GM18868 (cell line): ENCODE data around the gene PRKAR1B.

Experiments used
- ATAC-seq: cut with Tn5 transposase; IDR thresholded peaks from one replicate; pipeline ENCODE4 v1.9.1; 2021; ENCODE audit warnings: mild to moderate bottlenecking, moderate library complexity; ENCODE audit not compliant: unreplicated experiment

Gene PRKAR1B

GRCh38 chr7:514651-515598 is 212.2 kb downstream of the PRKAR1B start:
- ATAC-seq, result no peak

GRCh38 chr7:514242-514641 is 212.8 kb downstream of the PRKAR1B start:
- no peak for ATAC-seq

GRCh38 chr7:513521-514166 is 213.4 kb downstream of the PRKAR1B start:
- ATAC-seq, result no peak

GRCh38 chr7:512541-513311 is 214.4 kb downstream of the PRKAR1B start:
- ATAC-seq, result no peak

- ATAC-seq, result no peak
Measured at GRCh38 chr7:512146-512510, 215.0 kb downstream of the PRKAR1B start.

- no peak for ATAC-seq
Measured at GRCh38 chr7:511476-512145, 215.5 kb downstream of the PRKAR1B start.

GRCh38 chr7:510782-511281 is 216.2 kb downstream of the PRKAR1B start:
- no peak for ATAC-seq

- no peak for ATAC-seq
Measured at GRCh38 chr7:510131-510481, 217.0 kb downstream of the PRKAR1B start.

- ATAC-seq, result no peak
Measured at GRCh38 chr7:509426-510130, 217.5 kb downstream of the PRKAR1B start.

- ATAC-seq, result no peak
Measured at GRCh38 chr7:508461-509170, 218.5 kb downstream of the PRKAR1B start.

GRCh38 chr7:507623-508300 is 219.3 kb downstream of the PRKAR1B start:
- no peak for ATAC-seq

- no peak for ATAC-seq
Measured at GRCh38 chr7:506921-507622, 220.0 kb downstream of the PRKAR1B start.

GRCh38 chr7:506391-506831 is 220.7 kb downstream of the PRKAR1B start:
- no peak for ATAC-seq

- no peak for ATAC-seq
Measured at GRCh38 chr7:505171-505570, 221.9 kb downstream of the PRKAR1B start.

GRCh38 chr7:504221-505111 is 222.6 kb downstream of the PRKAR1B start:
- no peak for ATAC-seq

GRCh38 chr7:503575-504111 is 223.4 kb downstream of the PRKAR1B start:
- no peak for ATAC-seq

GRCh38 chr7:502296-502695 is 224.8 kb downstream of the PRKAR1B start:
- ATAC-seq, result no peak
